Measurements from ENCODE around the gene SIAE.
"Not testable (repeated sequence)": the region's sequence is repeated elsewhere in the genome, so short reads cannot be mapped to it uniquely, and the experiment has no call there.

The SIAE gene

GRCh38 chr11:124622531-124623451 is 50.7 kb downstream of the SIAE start, which contains the start of gene TBRG1:
Gene TBRG1, plus strand, starts transcription at chr11:124622864. Its CDS starts 220 bp downstream, at chr11:124623084.
- DNase-seq (ENCODE audit: low spot score), result peak; percentile 92

GRCh38 chr11:124618863-124619262 is 54.7 kb downstream of the SIAE start:
- DNase-seq (ENCODE audit: low spot score), result no peak

- no peak for DNase-seq (ENCODE audit: low spot score)
Observed at GRCh38 chr11:124612567-124613246, 60.8 kb downstream of the SIAE start.

- DNase-seq (ENCODE audit: low spot score), result no peak
Observed at GRCh38 chr11:124612045-124612444, 61.5 kb downstream of the SIAE start.

GRCh38 chr11:124611064-124611463 is 62.5 kb downstream of the SIAE start, which contains the start of gene PANX3:
Gene PANX3, plus strand, starts transcription at chr11:124611428. Its CDS starts 129 bp downstream, at chr11:124611557.
- DNase-seq (ENCODE audit: low spot score), result no peak

GRCh38 chr11:124610295-124610694 is 63.2 kb downstream of the SIAE start:
- DNase-seq (ENCODE audit: low spot score), result no peak

GRCh38 chr11:124608147-124608546 is 65.4 kb downstream of the SIAE start:
- no peak for DNase-seq (ENCODE audit: low spot score)

- DNase-seq (ENCODE audit: low spot score), result no peak
Observed at GRCh38 chr11:124605719-124606118, 67.8 kb downstream of the SIAE start.

- DNase-seq (ENCODE audit: low spot score), result not testable (repeated sequence)
Observed at GRCh38 chr11:124602723-124603122, 70.8 kb downstream of the SIAE start.

- DNase-seq (ENCODE audit: low spot score), result no peak
Observed at GRCh38 chr11:124602193-124602592, 71.3 kb downstream of the SIAE start.

GRCh38 chr11:124600621-124601320 is 72.8 kb downstream of the SIAE start:
- no peak for DNase-seq (ENCODE audit: low spot score)

- DNase-seq (ENCODE audit: low spot score), result no peak
Observed at GRCh38 chr11:124597626-124598025, 75.9 kb downstream of the SIAE start.

- no peak for DNase-seq (ENCODE audit: low spot score)
Observed at GRCh38 chr11:124595302-124595701, 78.2 kb downstream of the SIAE start.

GRCh38 chr11:124592627-124593026 is 80.9 kb downstream of the SIAE start:
- DNase-seq (ENCODE audit: low spot score), result no peak

GRCh38 chr11:124591430-124591829 is 82.1 kb downstream of the SIAE start:
- no peak for DNase-seq (ENCODE audit: low spot score)

GRCh38 chr11:124586238-124586860 is 87.2 kb downstream of the SIAE start:
- DNase-seq (ENCODE audit: low spot score), result peak; percentile 56

GRCh38 chr11:124584681-124585372 is 88.7 kb downstream of the SIAE start:
- DNase-seq (ENCODE audit: low spot score), result no peak

- DNase-seq (ENCODE audit: low spot score), result no peak
Observed at GRCh38 chr11:124583781-124584180, 89.8 kb downstream of the SIAE start.

All from ecto neural progenitor cell (in vitro differentiated cells).